Fibroblast of pulmonary artery (primary cell): ENCODE measurements around the gene MACROD2.

ENCODE experiments used
- DNase-seq: peaks from one replicate; pipeline ENCODE4 v3.0.0-alpha.2; 2010; ENCODE audit warnings: low read depth
- H3K4me3 ChIP-seq: replicated peaks from 2 replicates; pipeline ENCODE4 v1.5.1; 2011; ENCODE audit warnings: low read depth, mild to moderate bottlenecking, control low read depth, low read length, moderate library complexity
- TF ChIP-seq, protein P1 (sequence below): IDR thresholded peaks from 2 replicates; pipeline ENCODE4 v1.5.1; 2011; ENCODE audit warnings: mild to moderate bottlenecking, control low read depth, low read length, inconsistent platforms; ENCODE audit errors: missing control alignments

Gene MACROD2

GRCh38 chr20:14126856-14127255 is 131.5 kb downstream of the MACROD2 start:
- DNase-seq = no peak
- H3K4me3 ChIP-seq = no peak overlapping the region
- TF ChIP-seq, protein P1, sequence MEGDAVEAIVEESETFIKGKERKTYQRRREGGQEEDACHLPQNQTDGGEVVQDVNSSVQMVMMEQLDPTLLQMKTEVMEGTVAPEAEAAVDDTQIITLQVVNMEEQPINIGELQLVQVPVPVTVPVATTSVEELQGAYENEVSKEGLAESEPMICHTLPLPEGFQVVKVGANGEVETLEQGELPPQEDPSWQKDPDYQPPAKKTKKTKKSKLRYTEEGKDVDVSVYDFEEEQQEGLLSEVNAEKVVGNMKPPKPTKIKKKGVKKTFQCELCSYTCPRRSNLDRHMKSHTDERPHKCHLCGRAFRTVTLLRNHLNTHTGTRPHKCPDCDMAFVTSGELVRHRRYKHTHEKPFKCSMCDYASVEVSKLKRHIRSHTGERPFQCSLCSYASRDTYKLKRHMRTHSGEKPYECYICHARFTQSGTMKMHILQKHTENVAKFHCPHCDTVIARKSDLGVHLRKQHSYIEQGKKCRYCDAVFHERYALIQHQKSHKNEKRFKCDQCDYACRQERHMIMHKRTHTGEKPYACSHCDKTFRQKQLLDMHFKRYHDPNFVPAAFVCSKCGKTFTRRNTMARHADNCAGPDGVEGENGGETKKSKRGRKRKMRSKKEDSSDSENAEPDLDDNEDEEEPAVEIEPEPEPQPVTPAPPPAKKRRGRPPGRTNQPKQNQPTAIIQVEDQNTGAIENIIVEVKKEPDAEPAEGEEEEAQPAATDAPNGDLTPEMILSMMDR = no peak

GRCh38 chr20:14127514-14128223 is 132.4 kb downstream of the MACROD2 start:
- TF ChIP-seq, protein P1 = no peak
- no peak overlapping the region for H3K4me3 ChIP-seq
- DNase-seq = no peak

- no peak overlapping the region for H3K4me3 ChIP-seq
- DNase-seq = no peak
- TF ChIP-seq, protein P1 = no peak
Measured at GRCh38 chr20:14134004-14134403, 138.7 kb downstream of the MACROD2 start.

GRCh38 chr20:14142171-14142570 is 146.9 kb downstream of the MACROD2 start:
- DNase-seq = peak; percentile 71
- H3K4me3 ChIP-seq = no peak overlapping the region
- TF ChIP-seq, protein P1 = peak; percentile 58

DNA sequence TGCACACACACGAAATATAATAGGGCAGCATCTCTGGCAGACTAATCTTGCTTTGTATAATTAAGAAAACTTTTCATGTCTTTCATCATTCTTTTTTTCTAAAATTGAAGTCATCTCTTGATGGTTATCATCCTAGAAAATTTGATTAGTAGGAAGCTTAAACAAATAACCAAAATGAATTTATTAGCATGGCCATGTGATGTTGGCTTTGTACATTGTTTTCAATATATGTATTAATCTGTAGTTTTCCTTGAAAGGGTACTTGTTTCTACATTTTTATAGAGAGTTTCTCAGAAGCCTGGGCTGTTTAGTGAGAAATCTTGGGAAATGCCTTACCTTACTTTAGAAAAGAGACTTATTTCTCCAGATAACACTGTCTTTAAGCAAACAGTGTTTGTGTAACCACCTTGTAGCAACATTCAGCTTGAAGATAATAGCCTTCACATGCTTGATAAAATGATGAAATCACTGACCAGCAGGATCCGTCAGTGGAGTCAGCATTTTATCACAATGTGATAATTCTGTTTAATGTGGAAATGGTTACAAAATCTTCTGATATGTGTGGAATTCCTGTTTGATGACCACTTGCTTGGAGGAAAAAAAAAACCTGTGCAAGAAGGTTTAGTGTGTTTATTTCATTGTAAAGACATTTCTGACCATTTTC is 147.8 kb downstream of the MACROD2 start:
- TF ChIP-seq, protein P1 = no peak
- H3K4me3 ChIP-seq = no peak overlapping the region
- peak; percentile 86 for DNase-seq

DNA sequence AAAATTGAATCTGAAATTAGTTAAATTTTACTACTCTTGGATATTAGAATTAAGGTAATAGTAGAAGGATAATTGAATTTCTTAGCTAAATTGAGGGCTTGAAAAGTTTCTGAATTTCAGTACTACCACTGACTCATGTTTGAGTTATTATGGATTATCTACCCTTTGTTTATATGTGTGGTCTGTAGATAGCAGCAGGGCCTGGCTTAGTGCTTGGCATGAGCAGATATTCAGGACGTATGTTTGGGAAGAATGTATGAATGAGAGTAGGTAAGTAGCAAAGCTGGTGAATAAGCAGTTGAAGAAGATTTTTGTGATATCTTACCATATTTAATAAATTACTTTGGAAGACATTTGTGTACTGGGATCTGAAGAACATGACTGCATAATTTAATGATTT is 152.7 kb downstream of the MACROD2 start:
- TF ChIP-seq, protein P1 = no peak
- DNase-seq = peak; percentile 36
- no peak overlapping the region for H3K4me3 ChIP-seq
